Measurements from ENCODE around the gene ELP1. TPM values are rescaled to one million over a fixed set of nuclear protein-coding genes. Genes with fewer than 3 reads are reported as not detected.

ELP1 gene
- 26.0 and 53.6 TPM in 2 replicates for total RNA-seq (2014; rRNA removed)
- percentile 68 among the genes with signal in this experiment for Bru-seq, nascent RNA
- BruChase-seq, experiment 1, labeled RNA remaining after a 6-hour chase: percentile 75 among the genes with signal in this experiment
- percentile 70 among the genes with signal in this experiment for BruChase-seq, experiment 2, labeled RNA remaining after a 2-hour chase
- long read RNA-seq, full-length matches to known transcripts: 16 of 58 reads
- long read RNA-seq, partial matches to known transcripts: 14 of 58 reads
- long read RNA-seq, other reads (novel, unspliced or antisense): 28 of 58 reads

- Histone ChIP-seq H3K4me3 (ENCODE audit: low read length) (peak within 1 kb of the TSS; percentile 91), H3K4me2 (ENCODE audit: low read length) (peak within 1 kb of the TSS; percentile 99), H3K4me1 (ENCODE audit: insufficient read depth, low read length) (peaks cover 23% of the 10 kb centered on the region), H4K20me1 (ENCODE audit: low read length) (peaks cover 7% of the 10 kb centered on the region; the same call in 1 of the 2 replicates), H2AFZ (ENCODE audit: low read length) (peak within 1 kb of the TSS; percentile 90), H3K79me2 (ENCODE audit: low read length) (peaks cover 53% of the 10 kb centered on the region), H3K27me3 (ENCODE audit: low read length) (no peaks in the 10 kb centered on the region), H3K27ac (ENCODE audit: low read length) (peak within 1 kb of the TSS; percentile 53), H3K9me3 (ENCODE audit: low read length) (no peaks in the 10 kb centered on the region), H3K36me3 (ENCODE audit: low read depth, low read length) (peaks cover under 1% of the 10 kb centered on the region; the same call in 1 of the 2 replicates), H3F3A (ENCODE audit: low read length, unreplicated experiment) (no peaks in the 10 kb centered on the region), H3K9me2 (replicated peaks; ENCODE audit: low read length) (no peaks in the 10 kb centered on the region), H3K9ac (ENCODE audit: low read length) (peak within 1 kb of the TSS; percentile 92)
- ATAC-seq (peak; percentile 81), DNase-seq (peak; percentile 89)
- ChIA-PET CTCF (no interaction called here), POLR2A (ENCODE audit: unreplicated experiment) (no interaction called here)
- intact Hi-C loops (cut with micrococcal nuclease): no loop called here
- BruUV-seq (replicated peaks): no TSS peak
- TF ChIP-seq EZH2phosphoT487 (IDR thresholded peaks at IDR 0.05; ENCODE audit: borderline replicate concordance, low read length) (no peak), CTCF (conservative IDR thresholded peaks at IDR 0.05; ENCODE audit: low read depth, low read length) (no peak; the same call in 1 of the 2 replicates), EZH2 (IDR thresholded peaks at IDR 0.05; ENCODE audit: low read length, unreplicated experiment) (no peak)
These were observed at the start of gene ELP1 for GRCh38 chr9:108933718-108934322. TSS of gene ELP1 (minus strand) at chr9:108934124. CDS start at chr9:108931146, 2,978 bp downstream.

GRCh38 chr9:108980893-108981292 is 47.0 kb upstream of the ELP1 start:
- BruUV-seq (replicated peaks): no TSS peak

More at GRCh38 chr9:108980893-108981292, 47.0 kb upstream of the ELP1 start:
- no peak overlapping the region for H3K4me2 ChIP-seq (ENCODE audit: low read length)
- H3K79me2 ChIP-seq (ENCODE audit: low read length): no peaks in the 10 kb centered on the region
- H3F3A ChIP-seq (ENCODE audit: low read length, unreplicated experiment): no peaks in the 10 kb centered on the region
- peaks cover 20% of the 10 kb centered on the region for H3K36me3 ChIP-seq (ENCODE audit: low read depth, low read length)
- no peak overlapping the region for H3K4me3 ChIP-seq (ENCODE audit: low read length)
- no peaks in the 10 kb centered on the region for H3K4me1 ChIP-seq (ENCODE audit: insufficient read depth, low read length)
- ATAC-seq (no peak), DNase-seq (no peak)
- H3K27ac ChIP-seq (ENCODE audit: low read length): no peak overlapping the region
- H3K9me3 ChIP-seq (ENCODE audit: low read length): no peaks in the 10 kb centered on the region
- H3K9ac ChIP-seq (ENCODE audit: low read length): no peak overlapping the region
- TF ChIP-seq CTCF (conservative IDR thresholded peaks at IDR 0.05; ENCODE audit: low read depth, low read length): no peak
- no peak for TF ChIP-seq EZH2phosphoT487 (IDR thresholded peaks at IDR 0.05; ENCODE audit: borderline replicate concordance, low read length)
- no peak for TF ChIP-seq EZH2 (IDR thresholded peaks at IDR 0.05; ENCODE audit: low read length, unreplicated experiment)
- H3K9me2 ChIP-seq (replicated peaks; ENCODE audit: low read length): no peaks in the 10 kb centered on the region
- no peaks in the 10 kb centered on the region for H3K27me3 ChIP-seq (ENCODE audit: low read length)
- no peaks in the 10 kb centered on the region for H4K20me1 ChIP-seq (ENCODE audit: low read length)
- intact Hi-C loops (cut with micrococcal nuclease): no loop called here
- CTCF ChIA-PET: no interaction called here
- no peak overlapping the region for H2AFZ ChIP-seq (ENCODE audit: low read length)
- POLR2A ChIA-PET (ENCODE audit: unreplicated experiment): no interaction called here

Data from PC-3 (cell line).